H1 (cell line): ENCODE data around the gene MAF. TPM values are rescaled to one million over a fixed set of nuclear protein-coding genes. Genes with fewer than 3 reads are reported as not detected.
A peak's percentile ranks its signal among the peaks of the same experiment; 100 is the strongest.

Experiments
- CTCF ChIA-PET: fragments of 300-600 bp; sonication (Branson Sonifier 250); formaldehyde crosslinking; loops from one replicate; lab custom pipeline; 2021; ENCODE audit not compliant: partially characterized antibody; lab: Charles Lee
- POLR2A ChIA-PET: fragments of 300-600 bp; sonication (Branson Sonifier 250); formaldehyde crosslinking; loops from one replicate; lab custom pipeline; 2021; ENCODE audit warnings: inconsistent platforms; ENCODE audit not compliant: partially characterized antibody; lab: Charles Lee
- DNase-seq, 2 experiments: peaks; one replicate each; pipeline versions ENCODE4 v3.0.0 to v3.0.0-alpha.2; 2010 to 2022; ENCODE audit warnings: low spot score in 2 of 2, low read depth in 1 of 2, mixed read lengths in 1 of 2
- FAIRE-seq: peaks from 2 replicates; lab custom pipeline; 2011; peaks lifted over from hg19 to GRCh38; lab: Jason Lieb, UNC
- H2AFZ ChIP-seq: 2 replicates; pipeline ENCODE4 v1.8.1; 2012; ENCODE audit warnings: low read length, inconsistent platforms
- H2AK5ac ChIP-seq: 2 replicates; pipeline ENCODE4 v1.6.1; 2013; ENCODE audit warnings: low read depth, low read length
- H2BK120ac ChIP-seq: replicated peaks from 2 replicates; pipeline ENCODE3; 2013; ENCODE audit warnings: low read depth, low read length, inconsistent platforms
- H2BK12ac ChIP-seq: 2 replicates; pipeline ENCODE4 v1.6.1; 2013; ENCODE audit warnings: low read depth, low read length
- H2BK15ac ChIP-seq: 2 replicates; pipeline ENCODE4 v1.6.1; 2013; ENCODE audit warnings: low read length
- H2BK20ac ChIP-seq: 2 replicates; pipeline ENCODE4 v1.6.1; 2013; ENCODE audit warnings: low read length
- H2BK5ac ChIP-seq: 2 replicates; pipeline ENCODE4 v1.6.1; 2013; ENCODE audit warnings: low read depth, low read length
- H3K14ac ChIP-seq: 2 replicates; pipeline ENCODE4 v1.6.1; 2013; ENCODE audit warnings: inconsistent platforms; ENCODE audit not compliant: insufficient read length
- H3K18ac ChIP-seq: 2 replicates; pipeline ENCODE4 v1.6.1; 2013; ENCODE audit warnings: low read length; ENCODE audit errors: extremely low read depth
- H3K23ac ChIP-seq: 2 replicates; pipeline ENCODE4 v1.6.1; 2013; ENCODE audit warnings: inconsistent platforms; ENCODE audit not compliant: insufficient read length
- H3K23me2 ChIP-seq: 2 replicates; pipeline ENCODE4 v1.6.1; 2013; ENCODE audit warnings: low read depth, low read length
- H3K27ac ChIP-seq: 2 replicates; pipeline ENCODE4 v1.6.1; 2011; ENCODE audit warnings: low read depth, low read length, inconsistent platforms
- H3K27me3 ChIP-seq, 4 experiments: replicated peaks in 1 of 4; 1 replicate in 1 of 4; 2 replicates in 3 of 4; pipeline versions ENCODE4 v1.6.1 to v1.8.1; 2011 to 2013; ENCODE audit warnings: low read length in 3 of 4, mild to moderate bottlenecking in 3 of 4, inconsistent platforms in 2 of 4, mixed read lengths in 2 of 4, moderate library complexity in 1 of 4; ENCODE audit not compliant: control insufficient read depth in 3 of 4, insufficient read depth in 3 of 4; ENCODE audit errors: extremely low read depth in 1 of 4
- H3K36me3 ChIP-seq, 4 experiments: 2 replicates each; pipeline versions ENCODE4 v1.6.1 to v1.8.1; 2011 to 2013; ENCODE audit warnings: mild to moderate bottlenecking in 4 of 4, low read length in 3 of 4, moderate library complexity in 2 of 4, control low read depth in 1 of 4, inconsistent platforms in 1 of 4; ENCODE audit not compliant: insufficient read depth in 4 of 4, control insufficient read depth in 2 of 4
- H3K4ac ChIP-seq: replicated peaks from 2 replicates; pipeline ENCODE3; 2013; ENCODE audit warnings: low read length, low read depth, mixed read lengths, inconsistent platforms; ENCODE audit not compliant: insufficient read length
- H3K4me1 ChIP-seq, 4 experiments: replicated peaks in 1 of 4; 1 replicate in 1 of 4; 2 replicates in 3 of 4; pipeline versions ENCODE4 v1.6.1 to v1.8.1; 2011 to 2013; ENCODE audit warnings: low read length in 3 of 4, inconsistent platforms in 2 of 4, mixed read lengths in 1 of 4; ENCODE audit not compliant: insufficient read depth in 4 of 4, control insufficient read depth in 3 of 4
- H3K4me2 ChIP-seq, 2 experiments: 2 replicates each; pipeline versions ENCODE4 v1.6.1 to v1.8.1; 2011 to 2013; ENCODE audit warnings: low read depth in 2 of 2, low read length in 2 of 2, control low read depth in 1 of 2, inconsistent platforms in 1 of 2, mild to moderate bottlenecking in 1 of 2; ENCODE audit not compliant: insufficient read depth in 1 of 2
- H3K4me3 ChIP-seq, 4 experiments: fragments of 200-600, 300-600 bp in 1 of 4; sonication (generic), shearing (Covaris generic), sonication (Bioruptor Twin) in 1 of 4; 2 replicates each; pipeline versions ENCODE4 v1.5.1 to v1.8.1; 2011 to 2016; ENCODE audit warnings: low read length in 4 of 4, low read depth in 3 of 4, control low read depth in 2 of 4, inconsistent platforms in 2 of 4, mild to moderate bottlenecking in 2 of 4, mixed read lengths in 1 of 4, moderate library complexity in 1 of 4; ENCODE audit not compliant: insufficient read depth in 2 of 4; ENCODE audit errors: extremely low read depth in 1 of 4
- H3K56ac ChIP-seq: replicated peaks from 2 replicates; pipeline ENCODE3; 2013; ENCODE audit warnings: low read depth, mild to moderate bottlenecking, mixed read lengths, low read length, inconsistent platforms; ENCODE audit not compliant: insufficient read length
- H3K79me1 ChIP-seq: 2 replicates; pipeline ENCODE4 v1.6.1; 2013; ENCODE audit warnings: low read depth, low read length, control low read depth
- H3K79me2 ChIP-seq, 2 experiments: 2 replicates each; pipeline versions ENCODE4 v1.6.1 to v1.8.1; 2012 to 2013; ENCODE audit warnings: low read length in 2 of 2, mild to moderate bottlenecking in 2 of 2, inconsistent platforms in 1 of 2; ENCODE audit not compliant: insufficient read depth in 2 of 2, control insufficient read depth in 1 of 2
- H3K9ac ChIP-seq, 4 experiments: replicated peaks in 1 of 4; 1 replicate in 1 of 4; 2 replicates in 3 of 4; pipeline versions ENCODE4 v1.6.1 to v1.8.1; 2011 to 2013; ENCODE audit warnings: low read depth in 3 of 4, low read length in 3 of 4, control low read depth in 2 of 4, mild to moderate bottlenecking in 2 of 4, moderate library complexity in 2 of 4, inconsistent platforms in 1 of 4; ENCODE audit errors: extremely low read depth in 1 of 4
- H3K9me3 ChIP-seq, 2 experiments: 2 replicates each; pipeline versions ENCODE4 v1.6.1 to v1.8.1; 2012 to 2013; ENCODE audit warnings: mild to moderate bottlenecking in 2 of 2, moderate library complexity in 2 of 2, control low read depth in 1 of 2, inconsistent platforms in 1 of 2, low read depth in 1 of 2, low read length in 1 of 2, mixed read lengths in 1 of 2; ENCODE audit not compliant: insufficient read depth in 2 of 2
- H4K20me1 ChIP-seq, 2 experiments: replicated peaks in 1 of 2; 2 replicates each; pipeline versions ENCODE3 to v1.8.1; 2011 to 2013; ENCODE audit warnings: inconsistent platforms in 2 of 2, low read length in 2 of 2, mild to moderate bottlenecking in 1 of 2; ENCODE audit not compliant: insufficient read depth in 2 of 2, control insufficient read depth in 1 of 2
- H4K5ac ChIP-seq: 2 replicates; pipeline ENCODE4 v1.6.1; 2013; ENCODE audit warnings: low read length, low read depth, mixed read lengths, inconsistent platforms; ENCODE audit not compliant: insufficient read length
- H4K8ac ChIP-seq: 2 replicates; pipeline ENCODE4 v1.8.0; 2013; ENCODE audit warnings: mild to moderate bottlenecking, moderate library complexity, low read length, inconsistent platforms; ENCODE audit not compliant: insufficient read depth; ENCODE audit errors: extremely low read depth
- H4K91ac ChIP-seq: replicated peaks from 2 replicates; pipeline ENCODE3; 2013; ENCODE audit warnings: low read length, mixed read lengths, inconsistent platforms; ENCODE audit not compliant: insufficient read length
- CEBPB ChIP-seq: IDR thresholded peaks from 2 replicates; pipeline ENCODE4 v1.6.1; 2012; ENCODE audit warnings: low read depth, low read length
- E2F6 ChIP-seq: IDR thresholded peaks from 2 replicates; pipeline ENCODE4 v1.6.1; 2012; ENCODE audit warnings: inconsistent platforms
- EGR1 ChIP-seq: IDR thresholded peaks from 2 replicates; pipeline ENCODE4 v1.6.1; 2011; ENCODE audit warnings: low read depth, low read length, borderline replicate concordance
- JUN ChIP-seq: IDR thresholded peaks from 2 replicates; pipeline ENCODE4 v1.6.1; 2011; ENCODE audit warnings: low read depth, mild to moderate bottlenecking, improper control_type of control experiment, low read length
- NRF1 ChIP-seq: IDR thresholded peaks from 2 replicates; pipeline ENCODE4 v1.6.1; 2011; ENCODE audit warnings: mild to moderate bottlenecking, low read depth, low read length, improper control_type of control experiment
- POLR2AphosphoS5 ChIP-seq: IDR thresholded peaks from 2 replicates; pipeline ENCODE4 v1.6.1; 2011; ENCODE audit warnings: low read depth, low read length
- RAD21 ChIP-seq, 2 experiments: IDR thresholded peaks in 1 of 2; conservative IDR thresholded peaks in 1 of 2; 2 replicates each; pipeline ENCODE4 v1.6.1; 2011; ENCODE audit warnings: low read depth in 2 of 2, low read length in 2 of 2, improper control_type of control experiment in 1 of 2, inconsistent platforms in 1 of 2, mild to moderate bottlenecking in 1 of 2, moderate library complexity in 1 of 2
- SUZ12 ChIP-seq: fragments of 200-600 bp; sonication (generic); IDR thresholded peaks from 2 replicates; pipeline ENCODE4 v1.6.1; 2012; ENCODE audit warnings: mild to moderate bottlenecking, inconsistent platforms, low read length, moderate library complexity, mixed read lengths
- ZNF274 ChIP-seq: IDR thresholded peaks from 2 replicates; pipeline ENCODE4 v1.7.0; 2012; ENCODE audit warnings: low read length, borderline replicate concordance; ENCODE audit errors: extremely low read depth
- WGBS, 2 experiments: shearing (Covaris generic) in 1 of 2; methylation state at CpG; one replicate each; pipeline versions ENCODE4 v1.1.6 to v1.1.7; 2013 to 2015; ENCODE audit warnings: low lambda C conversion rate in 2 of 2, mixed read lengths in 2 of 2, inconsistent platforms in 1 of 2, low coverage in 1 of 2, missing lambda C conversion rate in 1 of 2; ENCODE audit not compliant: insufficient replicate concordance in 2 of 2, insufficient coverage in 1 of 2, insufficient read length in 1 of 2; ENCODE audit errors: extremely low coverage in 1 of 2, missing lambda C conversion rate in 1 of 2; 5-methylcytosine and 5-hydroxymethylcytosine counted together
- polyA plus RNA-seq, 7 experiments: library from polyadenylated mRNA; depleted of rRNA in 3 of 7; stranded (reverse) in 5 of 7; unstranded in 2 of 7; fragments of >200 nt in 5 of 7; fragments of 200-250 nt in 2 of 7; gene quantifications; 1 replicate in 5 of 7; 2 replicates in 1 of 7; 4 replicates in 1 of 7; pipeline versions ENCODE4 v1.2.1 to v1.2.3, GENCODE V29; 2011 to 2013; ENCODE audit warnings: missing spikeins in 2 of 7, mixed read lengths in 2 of 7
- total RNA-seq: library from RNA; stranded (reverse); fragmentation: NEBNext Ultra II Directional; extraction: Animal tissue kit (Norgen Biotek cat#: 25700); gene quantifications from 2 replicates; pipeline ENCODE4 v1.2.1, GENCODE V29; 2021
- TF ChIP-seq, protein P1 (sequence below): IDR thresholded peaks from 2 replicates; pipeline ENCODE4 v1.6.1; 2011; ENCODE audit warnings: low read depth, mild to moderate bottlenecking, low read length; ENCODE audit not compliant: insufficient read depth

MAF gene
- total and polyA plus RNA-seq, 2 of the 8 experiments (the other 6 are each of a cell fraction or from before 2014, with no cell fraction given): 1.3 to 2.7 TPM

DNA sequence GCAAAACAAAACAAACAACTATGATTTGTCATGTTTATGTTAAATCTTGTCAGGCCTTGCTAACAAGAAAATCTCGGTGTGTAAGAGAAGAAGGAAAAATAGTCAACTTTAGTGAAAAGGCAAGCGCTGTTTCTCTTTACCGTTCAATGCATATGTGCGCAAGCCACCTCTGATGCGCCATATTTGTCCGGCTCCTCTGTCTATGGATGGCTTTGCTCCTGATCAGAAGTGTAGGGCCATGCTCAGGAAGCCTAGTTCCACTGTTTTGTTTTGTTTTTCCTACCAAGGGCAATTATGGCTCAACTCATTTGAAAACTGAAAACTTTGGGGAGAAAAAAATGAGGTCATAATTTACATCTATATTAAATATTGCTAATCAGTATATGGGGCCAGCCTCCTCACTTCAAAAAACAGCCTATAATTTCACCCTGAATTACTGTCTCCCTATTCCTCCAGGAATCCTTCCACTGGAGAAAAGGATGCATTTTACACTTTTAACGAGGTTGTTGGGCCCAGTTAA, 4.5 kb downstream of the MAF start:
- Histone ChIP-seq H3K18ac (no peak overlapping the region), H3K4me2 (no peak overlapping the region), H3K4ac (no peak overlapping the region), H2BK20ac (no peak overlapping the region), H2BK15ac (no peak overlapping the region), H2BK5ac (no peak overlapping the region), H3K23ac (no peak overlapping the region), H3K23me2 (peaks cover 19% of the 10 kb centered on the region; the same call in 1 of the 2 replicates), H4K91ac (no peak overlapping the region), H4K20me1 (no peaks in the 10 kb centered on the region), H3K9ac (no peak overlapping the region), H3K4me3 (peak overlapping the region in 2 of 4 experiments; percentile 4 to 67; a peak in 1 of 8 replicates), H3K56ac (no peak overlapping the region), H3K14ac (no peak overlapping the region), H3K79me1 (no peaks in the 10 kb centered on the region), H3K9me3 (no peaks in the 10 kb centered on the region), H3K27ac (no peak overlapping the region), H4K5ac (no peak overlapping the region), H2BK120ac (no peak overlapping the region), H2BK12ac (no peak overlapping the region), H3K27me3 (peaks cover 0 to 8% (median 6%) of the 10 kb centered on the region in 4 experiments; a peak in 3 of 7 replicates), H4K8ac (no peak overlapping the region), H3K36me3 (no peaks in the 10 kb centered on the region), H2AK5ac (no peak overlapping the region), H2AFZ (no peak overlapping the region), H3K79me2 (no peaks in the 10 kb centered on the region; a peak in 1 of 4 replicates), H3K4me1 (peaks cover 0 to 9% (median 3%) of the 10 kb centered on the region in 4 experiments; a peak in 3 of 7 replicates)
- WGBS, 2 experiments: 83% methylated on average over 7 of the region's 7 CpGs; no CpG with 5 or more reads in 1 of the 2 experiments
- POLR2A ChIA-PET: no interaction called here
- CTCF ChIA-PET: interaction anchor here (1.6 kb wide), 1 partner anchor 26 kb away, joined by 3 read pairs; no protein-coding TSS in a partner anchor
- no peak for FAIRE-seq
- DNase-seq: peak in 1 of 2 experiments; percentile 1
- TF ChIP-seq E2F6: no peak
- TF ChIP-seq, protein P1, sequence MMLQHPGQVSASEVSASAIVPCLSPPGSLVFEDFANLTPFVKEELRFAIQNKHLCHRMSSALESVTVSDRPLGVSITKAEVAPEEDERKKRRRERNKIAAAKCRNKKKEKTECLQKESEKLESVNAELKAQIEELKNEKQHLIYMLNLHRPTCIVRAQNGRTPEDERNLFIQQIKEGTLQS: no peak
- no peak for TF ChIP-seq NRF1
- no peak for TF ChIP-seq ZNF274
- TF ChIP-seq JUN: no peak
- TF ChIP-seq POLR2AphosphoS5: no peak
- TF ChIP-seq SUZ12: no peak
- TF ChIP-seq RAD21 (IDR thresholded peaks at IDR 0.05 in 1 of 2, conservative IDR thresholded peaks at IDR 0.05 in 1 of 2; ENCODE audit: low read depth in 2 of 2, low read length in 2 of 2): no peak
- no peak for TF ChIP-seq CEBPB
- TF ChIP-seq EGR1: no peak
